Measurements from ENCODE around the gene FHL5.
"Not testable (repeated sequence)": the region's sequence is repeated elsewhere in the genome, so short reads cannot be mapped to it uniquely, and the experiment has no call there.

Gene FHL5

GRCh38 chr6:96611342-96611991 lies 48.5 kb downstream of the FHL5 start:
- no peak for DNase-seq (ENCODE audit: low spot score)

- no peak for DNase-seq (ENCODE audit: low spot score)
Observed at GRCh38 chr6:96613291-96613999, 50.5 kb downstream of the FHL5 start.

GRCh38 chr6:96620851-96621250 lies 57.9 kb downstream of the FHL5 start:
- no peak for DNase-seq (ENCODE audit: low spot score)

- no peak for DNase-seq (ENCODE audit: low spot score)
Observed at GRCh38 chr6:96621983-96622382, 59.1 kb downstream of the FHL5 start.

GRCh38 chr6:96624957-96625356 lies 62.0 kb downstream of the FHL5 start:
- DNase-seq (ENCODE audit: low spot score) = no peak

GRCh38 chr6:96626759-96627364 lies 63.9 kb downstream of the FHL5 start:
- DNase-seq (ENCODE audit: low spot score) = peak; percentile 49

- DNase-seq (ENCODE audit: low spot score) = no peak
Observed at GRCh38 chr6:96631248-96631647, 68.3 kb downstream of the FHL5 start.

GRCh38 chr6:96637979-96638378 lies 75.1 kb downstream of the FHL5 start:
- not testable (repeated sequence) for DNase-seq (ENCODE audit: low spot score)

- DNase-seq (ENCODE audit: low spot score) = peak; percentile 33
Observed at GRCh38 chr6:96645106-96645505, 82.2 kb downstream of the FHL5 start.

GRCh38 chr6:96649926-96650325 lies 87.0 kb downstream of the FHL5 start:
- no peak for DNase-seq (ENCODE audit: low spot score)

GRCh38 chr6:96651816-96652215 lies 88.9 kb downstream of the FHL5 start:
- no peak for DNase-seq (ENCODE audit: low spot score)

- DNase-seq (ENCODE audit: low spot score) = no peak
Observed at GRCh38 chr6:96652552-96652951, 89.6 kb downstream of the FHL5 start.

GRCh38 chr6:96653181-96653580 lies 90.3 kb downstream of the FHL5 start:
- DNase-seq (ENCODE audit: low spot score) = no peak

- DNase-seq (ENCODE audit: low spot score) = no peak
Observed at GRCh38 chr6:96656567-96656966, 93.6 kb downstream of the FHL5 start.

GRCh38 chr6:96657344-96657743 lies 94.4 kb downstream of the FHL5 start:
- DNase-seq (ENCODE audit: low spot score) = no peak

- no peak for DNase-seq (ENCODE audit: low spot score)
Observed at GRCh38 chr6:96659084-96659845, 96.3 kb downstream of the FHL5 start.
